CD4-positive, alpha-beta T cell treated with Interleukin-1 beta for 1 hour (primary cell): Measurements from ENCODE around the gene RAI14.

Experiments
- DNase-seq, 2 donors: peaks; one replicate each; pipeline ENCODE4 v3.0.0-alpha.2; 2020 to 2022

RAI14 gene

GRCh38 chr5:34656001-34656699, at the start of gene RAI14:
RAI14 (plus strand) TSS chr5:34656328; CDS start chr5:34686920, 30,592 bp downstream.
- peak in 1 of 2 donors; percentile 13 for DNase-seq

- DNase-seq: no peak
Observed at GRCh38 chr5:34608368-34608767, 47.8 kb upstream of the RAI14 start.

GRCh38 chr5:34608859-34609648, 47.1 kb upstream of the RAI14 start:
- DNase-seq: no peak

DNA sequence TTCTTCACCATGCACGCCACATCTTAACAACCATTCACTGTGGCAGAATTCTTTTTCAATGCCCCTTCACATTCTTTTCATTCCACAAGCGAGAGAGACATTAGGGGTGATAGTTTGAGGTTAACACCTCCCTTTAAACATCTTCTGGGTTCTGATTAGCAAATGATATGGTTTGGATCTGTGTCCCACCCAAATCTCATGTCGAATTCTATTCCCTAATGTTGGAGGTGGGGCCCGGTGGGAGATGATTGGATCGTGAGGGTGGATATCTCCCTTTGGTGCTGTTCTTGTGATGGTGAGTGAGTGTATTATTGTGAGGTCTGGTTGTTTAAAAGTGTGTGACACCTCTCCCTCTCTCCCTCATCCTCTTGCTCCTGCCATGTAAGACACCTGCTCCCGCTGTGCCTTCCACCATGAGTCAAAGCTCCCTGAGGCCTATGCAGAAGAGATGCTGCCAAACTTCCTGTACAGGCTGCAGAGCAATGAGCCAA, 46.1 kb upstream of the RAI14 start:
- DNase-seq: no peak

DNA sequence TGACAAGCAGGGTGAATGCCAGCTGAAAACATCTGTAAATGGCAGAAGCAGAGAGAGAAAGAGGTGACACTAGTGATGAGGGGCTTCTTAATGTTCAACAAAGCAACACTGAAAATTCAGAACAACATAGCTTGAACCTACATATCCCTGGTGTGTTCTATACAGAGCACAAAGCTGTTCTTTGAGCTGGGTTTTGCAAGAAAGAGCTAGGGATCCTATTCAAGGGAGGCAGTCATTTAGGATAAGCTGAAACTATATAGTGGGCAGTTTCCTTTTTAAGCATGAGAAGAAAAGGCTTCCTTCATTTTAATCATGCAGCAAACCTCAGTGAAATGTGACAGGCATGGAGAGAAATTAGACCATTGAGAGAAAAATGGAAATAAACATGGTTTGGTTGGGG, 45.6 kb upstream of the RAI14 start:
- no peak for DNase-seq

GRCh38 chr5:34611464-34612415, 44.4 kb upstream of the RAI14 start:
- no peak for DNase-seq

GRCh38 chr5:34616651-34617050, 39.5 kb upstream of the RAI14 start:
- DNase-seq: no peak

GRCh38 chr5:34618371-34619065, 37.6 kb upstream of the RAI14 start:
- no peak for DNase-seq

DNA sequence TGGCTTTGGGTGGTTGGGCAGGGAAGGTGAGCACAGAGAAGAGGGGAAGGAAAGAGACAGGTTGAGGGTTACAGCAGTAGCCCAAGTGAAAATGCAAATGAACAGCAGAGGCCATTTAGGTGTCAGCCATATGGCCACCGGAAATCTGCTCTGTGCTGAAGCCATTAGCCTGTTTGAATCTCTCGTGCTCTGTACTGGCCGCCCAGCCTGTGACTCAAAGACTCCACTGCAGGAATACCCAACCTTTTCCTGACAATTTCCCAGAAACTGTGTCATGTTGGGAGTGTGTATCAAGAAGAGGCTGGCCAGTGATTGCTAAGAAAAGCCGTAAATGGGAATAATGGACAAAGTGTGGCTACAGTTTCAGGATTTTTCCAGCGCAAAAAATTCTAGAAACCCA, 35.9 kb upstream of the RAI14 start:
- DNase-seq: no peak

GRCh38 chr5:34621277-34622097, 34.6 kb upstream of the RAI14 start:
- no peak for DNase-seq

- DNase-seq: no peak
Observed at GRCh38 chr5:34622098-34622400, 34.1 kb upstream of the RAI14 start.

DNA sequence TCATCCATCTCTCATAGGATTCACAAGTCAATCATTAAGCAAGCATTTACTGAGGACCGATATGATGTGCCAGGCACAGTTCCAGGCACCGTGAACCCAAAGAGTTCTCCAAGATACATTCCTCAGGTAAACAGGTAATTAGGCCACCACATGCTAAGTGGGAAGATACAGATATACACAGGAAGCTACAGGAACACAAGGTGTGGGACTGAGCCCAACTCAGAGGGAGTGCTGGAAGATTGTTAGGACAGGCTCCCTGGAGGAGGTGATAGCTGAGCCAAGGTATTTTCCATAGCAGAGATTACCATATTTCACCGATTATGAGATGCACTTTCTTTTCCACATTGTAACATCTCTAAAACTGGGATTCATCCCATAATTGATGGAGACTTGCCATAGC, 31.4 kb upstream of the RAI14 start:
- no peak for DNase-seq

DNA sequence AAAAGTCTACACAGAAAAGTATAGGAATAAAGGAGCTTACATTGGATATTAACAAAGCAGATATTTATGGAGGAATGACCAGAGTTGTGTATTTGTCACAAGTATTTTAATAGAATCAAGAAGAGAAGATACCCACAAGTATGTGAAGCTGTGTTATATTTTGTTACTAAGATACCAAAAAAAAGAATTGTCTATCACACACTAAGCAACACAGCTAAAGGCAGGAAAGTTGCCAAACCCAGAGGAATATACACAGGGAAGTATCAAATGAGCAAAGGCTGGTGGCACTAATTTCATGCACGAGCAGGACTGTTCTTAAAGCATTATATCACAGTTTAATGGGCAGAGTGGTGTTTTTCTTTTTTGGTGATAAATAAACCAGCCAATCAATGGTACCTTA, 30.9 kb upstream of the RAI14 start:
- no peak for DNase-seq

DNA sequence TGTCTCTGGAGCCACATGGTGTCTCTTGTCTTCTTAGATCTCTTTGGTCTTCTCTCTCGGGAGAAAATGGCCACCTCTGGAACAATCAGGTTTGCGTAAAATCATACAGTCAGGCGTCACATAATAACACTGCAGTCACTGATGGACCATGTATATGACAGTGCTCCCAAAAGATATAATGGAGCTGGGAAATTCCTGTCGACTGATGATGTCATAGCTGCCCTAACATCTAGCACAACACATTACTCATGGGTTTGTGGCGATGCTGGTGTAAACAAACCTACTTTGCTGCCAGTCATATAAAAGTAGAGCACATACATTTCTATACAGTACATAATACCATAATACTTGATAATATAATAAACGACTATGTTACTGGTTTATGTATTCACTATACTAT, 30.1 kb upstream of the RAI14 start:
- no peak for DNase-seq

- no peak for DNase-seq
Observed at GRCh38 chr5:34626751-34627150, 29.4 kb upstream of the RAI14 start.

GRCh38 chr5:34627794-34628193, 28.3 kb upstream of the RAI14 start:
- DNase-seq: no peak

GRCh38 chr5:34628373-34628772, 27.8 kb upstream of the RAI14 start:
- DNase-seq: no peak

GRCh38 chr5:34630596-34630995, 25.5 kb upstream of the RAI14 start:
- no peak for DNase-seq

DNA sequence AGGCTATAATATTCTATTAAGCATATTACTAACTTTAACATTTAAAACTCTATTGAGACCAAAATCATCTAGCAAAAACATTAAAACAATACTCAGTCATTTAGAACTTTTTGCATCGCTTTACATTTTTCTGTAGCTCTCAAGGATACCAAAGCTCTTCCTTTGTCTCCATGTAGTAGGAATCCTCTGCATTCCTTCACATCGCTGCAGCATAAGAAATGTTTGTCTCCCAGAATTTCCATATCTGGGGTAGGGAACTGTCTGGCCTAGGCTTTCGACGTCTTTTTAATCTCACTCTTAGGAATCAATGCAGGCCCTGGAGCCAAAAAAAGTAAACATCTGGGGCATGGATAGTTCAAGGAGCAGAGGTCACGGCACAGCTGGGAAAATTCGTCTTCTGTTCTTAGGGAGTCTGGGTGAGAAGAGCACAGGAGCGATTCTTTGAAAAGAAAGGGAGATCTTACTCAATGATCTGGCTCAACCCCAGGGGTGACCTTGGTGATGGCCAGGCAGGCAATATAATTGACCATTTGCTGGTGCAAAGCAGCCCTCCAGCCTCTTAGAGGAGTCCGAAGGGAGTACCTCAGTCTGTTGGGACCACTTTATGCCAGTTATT, 23.2 kb upstream of the RAI14 start:
- no peak for DNase-seq

- DNase-seq: no peak
Observed at GRCh38 chr5:34639852-34640626, 16.1 kb upstream of the RAI14 start.
